ENCODE measurements around the gene PLEKHM3. TPM values are rescaled to one million over a fixed set of nuclear protein-coding genes. Genes with fewer than 3 reads are reported as not detected.

The PLEKHM3 gene
- total and polyA plus RNA-seq, 2 of the 13 experiments (the other 11 are each of a cell fraction or from before 2014, with no cell fraction given), result 4.5 to 4.7 TPM

DNA sequence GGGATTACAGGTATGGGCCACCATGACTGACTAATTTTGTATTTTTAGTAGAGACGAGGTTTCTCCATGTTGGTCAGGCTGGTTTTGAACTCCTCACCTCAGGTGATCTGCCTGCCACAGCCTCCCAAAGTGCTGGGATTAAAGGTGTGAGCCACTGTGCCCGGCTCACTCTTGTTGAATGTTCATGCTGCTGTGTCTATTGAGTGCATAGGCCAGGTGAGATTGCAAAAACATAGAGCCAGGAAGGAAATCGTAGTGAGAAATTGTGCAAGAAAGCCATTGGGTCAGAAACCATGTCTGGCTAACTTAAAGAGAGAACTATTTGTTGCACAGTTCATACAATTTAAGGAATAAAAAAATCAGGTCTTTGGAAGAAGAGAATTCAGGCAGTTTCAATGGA is 210.1 kb downstream of the PLEKHM3 start (continued):
- TF ChIP-seq, protein P1, sequence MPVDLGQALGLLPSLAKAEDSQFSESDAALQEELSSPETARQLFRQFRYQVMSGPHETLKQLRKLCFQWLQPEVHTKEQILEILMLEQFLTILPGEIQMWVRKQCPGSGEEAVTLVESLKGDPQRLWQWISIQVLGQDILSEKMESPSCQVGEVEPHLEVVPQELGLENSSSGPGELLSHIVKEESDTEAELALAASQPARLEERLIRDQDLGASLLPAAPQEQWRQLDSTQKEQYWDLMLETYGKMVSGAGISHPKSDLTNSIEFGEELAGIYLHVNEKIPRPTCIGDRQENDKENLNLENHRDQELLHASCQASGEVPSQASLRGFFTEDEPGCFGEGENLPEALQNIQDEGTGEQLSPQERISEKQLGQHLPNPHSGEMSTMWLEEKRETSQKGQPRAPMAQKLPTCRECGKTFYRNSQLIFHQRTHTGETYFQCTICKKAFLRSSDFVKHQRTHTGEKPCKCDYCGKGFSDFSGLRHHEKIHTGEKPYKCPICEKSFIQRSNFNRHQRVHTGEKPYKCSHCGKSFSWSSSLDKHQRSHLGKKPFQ (CRISPR knock-in tag; IDR thresholded peaks at IDR 0.05; ENCODE audit: insufficient replicate concordance), result peak; percentile 60
- TF ChIP-seq, protein P2, sequence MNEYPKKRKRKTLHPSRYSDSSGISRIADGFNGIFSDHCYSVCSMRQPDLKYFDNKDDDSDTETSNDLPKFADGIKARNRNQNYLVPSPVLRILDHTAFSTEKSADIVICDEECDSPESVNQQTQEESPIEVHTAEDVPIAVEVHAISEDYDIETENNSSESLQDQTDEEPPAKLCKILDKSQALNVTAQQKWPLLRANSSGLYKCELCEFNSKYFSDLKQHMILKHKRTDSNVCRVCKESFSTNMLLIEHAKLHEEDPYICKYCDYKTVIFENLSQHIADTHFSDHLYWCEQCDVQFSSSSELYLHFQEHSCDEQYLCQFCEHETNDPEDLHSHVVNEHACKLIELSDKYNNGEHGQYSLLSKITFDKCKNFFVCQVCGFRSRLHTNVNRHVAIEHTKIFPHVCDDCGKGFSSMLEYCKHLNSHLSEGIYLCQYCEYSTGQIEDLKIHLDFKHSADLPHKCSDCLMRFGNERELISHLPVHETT (CRISPR knock-in tag; conservative IDR thresholded peaks at IDR 0.05), result no peak
- TF ChIP-seq, protein P3, sequence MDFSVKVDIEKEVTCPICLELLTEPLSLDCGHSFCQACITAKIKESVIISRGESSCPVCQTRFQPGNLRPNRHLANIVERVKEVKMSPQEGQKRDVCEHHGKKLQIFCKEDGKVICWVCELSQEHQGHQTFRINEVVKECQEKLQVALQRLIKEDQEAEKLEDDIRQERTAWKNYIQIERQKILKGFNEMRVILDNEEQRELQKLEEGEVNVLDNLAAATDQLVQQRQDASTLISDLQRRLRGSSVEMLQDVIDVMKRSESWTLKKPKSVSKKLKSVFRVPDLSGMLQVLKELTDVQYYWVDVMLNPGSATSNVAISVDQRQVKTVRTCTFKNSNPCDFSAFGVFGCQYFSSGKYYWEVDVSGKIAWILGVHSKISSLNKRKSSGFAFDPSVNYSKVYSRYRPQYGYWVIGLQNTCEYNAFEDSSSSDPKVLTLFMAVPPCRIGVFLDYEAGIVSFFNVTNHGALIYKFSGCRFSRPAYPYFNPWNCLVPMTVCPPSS (IDR thresholded peaks at IDR 0.05), result no peak
- TF ChIP-seq, protein P4, sequence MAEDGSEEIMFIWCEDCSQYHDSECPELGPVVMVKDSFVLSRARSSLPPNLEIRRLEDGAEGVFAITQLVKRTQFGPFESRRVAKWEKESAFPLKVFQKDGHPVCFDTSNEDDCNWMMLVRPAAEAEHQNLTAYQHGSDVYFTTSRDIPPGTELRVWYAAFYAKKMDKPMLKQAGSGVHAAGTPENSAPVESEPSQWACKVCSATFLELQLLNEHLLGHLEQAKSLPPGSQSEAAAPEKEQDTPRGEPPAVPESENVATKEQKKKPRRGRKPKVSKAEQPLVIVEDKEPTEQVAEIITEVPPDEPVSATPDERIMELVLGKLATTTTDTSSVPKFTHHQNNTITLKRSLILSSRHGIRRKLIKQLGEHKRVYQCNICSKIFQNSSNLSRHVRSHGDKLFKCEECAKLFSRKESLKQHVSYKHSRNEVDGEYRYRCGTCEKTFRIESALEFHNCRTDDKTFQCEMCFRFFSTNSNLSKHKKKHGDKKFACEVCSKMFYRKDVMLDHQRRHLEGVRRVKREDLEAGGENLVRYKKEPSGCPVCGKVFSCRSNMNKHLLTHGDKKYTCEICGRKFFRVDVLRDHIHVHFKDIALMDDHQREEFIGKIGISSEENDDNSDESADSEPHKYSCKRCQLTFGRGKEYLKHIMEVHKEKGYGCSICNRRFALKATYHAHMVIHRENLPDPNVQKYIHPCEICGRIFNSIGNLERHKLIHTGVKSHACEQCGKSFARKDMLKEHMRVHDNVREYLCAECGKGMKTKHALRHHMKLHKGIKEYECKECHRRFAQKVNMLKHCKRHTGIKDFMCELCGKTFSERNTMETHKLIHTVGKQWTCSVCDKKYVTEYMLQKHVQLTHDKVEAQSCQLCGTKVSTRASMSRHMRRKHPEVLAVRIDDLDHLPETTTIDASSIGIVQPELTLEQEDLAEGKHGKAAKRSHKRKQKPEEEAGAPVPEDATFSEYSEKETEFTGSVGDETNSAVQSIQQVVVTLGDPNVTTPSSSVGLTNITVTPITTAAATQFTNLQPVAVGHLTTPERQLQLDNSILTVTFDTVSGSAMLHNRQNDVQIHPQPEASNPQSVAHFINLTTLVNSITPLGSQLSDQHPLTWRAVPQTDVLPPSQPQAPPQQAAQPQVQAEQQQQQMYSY (CRISPR knock-in tag; IDR thresholded peaks at IDR 0.05), result no peak
- no peak for TF ChIP-seq ZNF761 (CRISPR knock-in tag; conservative IDR thresholded peaks at IDR 0.05)
- no peak for TF ChIP-seq SMYD3 (CRISPR knock-in tag; IDR thresholded peaks at IDR 0.05)
- no peak for TF ChIP-seq TMF1 (CRISPR knock-in tag; IDR thresholded peaks at IDR 0.05; ENCODE audit: low read depth)
- TF ChIP-seq ZNF260 (CRISPR knock-in tag; IDR thresholded peaks at IDR 0.05; ENCODE audit: borderline replicate concordance, low read depth), result no peak
- TF ChIP-seq ZNF543 (CRISPR knock-in tag; IDR thresholded peaks at IDR 0.05), result no peak
- TF ChIP-seq, protein P5, sequence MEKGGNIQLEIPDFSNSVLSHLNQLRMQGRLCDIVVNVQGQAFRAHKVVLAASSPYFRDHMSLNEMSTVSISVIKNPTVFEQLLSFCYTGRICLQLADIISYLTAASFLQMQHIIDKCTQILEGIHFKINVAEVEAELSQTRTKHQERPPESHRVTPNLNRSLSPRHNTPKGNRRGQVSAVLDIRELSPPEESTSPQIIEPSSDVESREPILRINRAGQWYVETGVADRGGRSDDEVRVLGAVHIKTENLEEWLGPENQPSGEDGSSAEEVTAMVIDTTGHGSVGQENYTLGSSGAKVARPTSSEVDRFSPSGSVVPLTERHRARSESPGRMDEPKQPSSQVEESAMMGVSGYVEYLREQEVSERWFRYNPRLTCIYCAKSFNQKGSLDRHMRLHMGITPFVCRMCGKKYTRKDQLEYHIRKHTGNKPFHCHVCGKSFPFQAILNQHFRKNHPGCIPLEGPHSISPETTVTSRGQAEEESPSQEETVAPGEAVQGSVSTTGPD (CRISPR knock-in tag; IDR thresholded peaks at IDR 0.05), result no peak
- TF ChIP-seq EEA1 (CRISPR knock-in tag; IDR thresholded peaks at IDR 0.05; ENCODE audit: borderline replicate concordance), result no peak
- no peak for TF ChIP-seq NAIF1 (CRISPR knock-in tag; IDR thresholded peaks at IDR 0.05; ENCODE audit: borderline replicate concordance)
- TF ChIP-seq MXD4 (CRISPR knock-in tag; IDR thresholded peaks at IDR 0.05), result no peak
- TF ChIP-seq SOX5 (CRISPR knock-in tag; IDR thresholded peaks at IDR 0.05; ENCODE audit: borderline replicate concordance), result peak; percentile 45
- TF ChIP-seq, protein P6, sequence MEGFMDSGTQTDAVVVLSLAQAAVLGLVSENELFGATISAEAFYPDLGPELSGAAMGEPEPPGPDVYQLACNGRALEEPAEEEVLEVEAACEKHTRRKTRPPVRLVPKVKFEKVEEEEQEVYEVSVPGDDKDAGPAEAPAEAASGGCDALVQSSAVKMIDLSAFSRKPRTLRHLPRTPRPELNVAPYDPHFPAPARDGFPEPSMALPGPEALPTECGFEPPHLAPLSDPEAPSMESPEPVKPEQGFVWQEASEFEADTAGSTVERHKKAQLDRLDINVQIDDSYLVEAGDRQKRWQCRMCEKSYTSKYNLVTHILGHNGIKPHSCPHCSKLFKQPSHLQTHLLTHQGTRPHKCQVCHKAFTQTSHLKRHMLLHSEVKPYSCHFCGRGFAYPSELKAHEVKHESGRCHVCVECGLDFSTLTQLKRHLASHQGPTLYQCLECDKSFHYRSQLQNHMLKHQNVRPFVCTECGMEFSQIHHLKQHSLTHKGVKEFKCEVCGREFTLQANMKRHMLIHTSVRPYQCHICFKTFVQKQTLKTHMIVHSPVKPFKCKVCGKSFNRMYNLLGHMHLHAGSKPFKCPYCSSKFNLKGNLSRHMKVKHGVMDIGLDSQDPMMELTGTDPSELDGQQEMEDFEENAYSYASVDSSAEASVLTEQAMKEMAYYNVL (CRISPR knock-in tag; IDR thresholded peaks at IDR 0.05; ENCODE audit: borderline replicate concordance), result no peak
- TF ChIP-seq, protein P7, sequence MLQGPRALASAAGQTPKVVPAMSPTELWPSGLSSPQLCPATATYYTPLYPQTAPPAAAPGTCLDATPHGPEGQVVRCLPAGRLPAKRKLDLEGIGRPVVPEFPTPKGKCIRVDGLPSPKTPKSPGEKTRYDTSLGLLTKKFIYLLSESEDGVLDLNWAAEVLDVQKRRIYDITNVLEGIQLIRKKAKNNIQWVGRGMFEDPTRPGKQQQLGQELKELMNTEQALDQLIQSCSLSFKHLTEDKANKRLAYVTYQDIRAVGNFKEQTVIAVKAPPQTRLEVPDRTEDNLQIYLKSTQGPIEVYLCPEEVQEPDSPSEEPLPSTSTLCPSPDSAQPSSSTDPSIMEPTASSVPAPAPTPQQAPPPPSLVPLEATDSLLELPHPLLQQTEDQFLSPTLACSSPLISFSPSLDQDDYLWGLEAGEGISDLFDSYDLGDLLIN (CRISPR knock-in tag; IDR thresholded peaks at IDR 0.05; ENCODE audit: borderline replicate concordance), result no peak

All from HepG2 (cell line).